ENCODE results near the gene CAMKK2. TPM values are rescaled to one million over a fixed set of nuclear protein-coding genes. Genes with fewer than 3 reads are reported as not detected.
"Not testable (repeated sequence)": the region's sequence is repeated elsewhere in the genome, so short reads cannot be mapped to it uniquely, and the experiment has no call there.

CAMKK2 gene
- total RNA-seq, 1 experiment from 2014 or later, result 13.5 TPM

- no peak for DNase-seq (ENCODE audit: low read depth)
Measured at GRCh38 chr12:121246893-121247557, 49.5 kb downstream of the CAMKK2 start.

- no peak for DNase-seq (ENCODE audit: low read depth)
Measured at GRCh38 chr12:121245951-121246350, 50.6 kb downstream of the CAMKK2 start.

GRCh38 chr12:121245031-121245430 lies 51.5 kb downstream of the CAMKK2 start:
- DNase-seq (ENCODE audit: low read depth), result no peak

- no peak for DNase-seq (ENCODE audit: low read depth)
Measured at GRCh38 chr12:121241156-121241970, 55.1 kb downstream of the CAMKK2 start.

- no peak for DNase-seq (ENCODE audit: low read depth)
Measured at GRCh38 chr12:121240484-121241101, 55.9 kb downstream of the CAMKK2 start.

GRCh38 chr12:121240062-121240420 lies 56.5 kb downstream of the CAMKK2 start:
- DNase-seq (ENCODE audit: low read depth), result no peak

GRCh38 chr12:121239351-121240061 lies 57.0 kb downstream of the CAMKK2 start:
- DNase-seq (ENCODE audit: low read depth), result no peak

GRCh38 chr12:121238604-121239350 lies 57.7 kb downstream of the CAMKK2 start:
- peak; percentile 19 for DNase-seq (ENCODE audit: low read depth)

- DNase-seq (ENCODE audit: low read depth), result no peak
Measured at GRCh38 chr12:121238086-121238485, 58.4 kb downstream of the CAMKK2 start.

- DNase-seq (ENCODE audit: low read depth), result no peak
Measured at GRCh38 chr12:121237415-121237814, 59.1 kb downstream of the CAMKK2 start.

GRCh38 chr12:121236776-121237175 lies 59.7 kb downstream of the CAMKK2 start:
- no peak for DNase-seq (ENCODE audit: low read depth)

- no peak for DNase-seq (ENCODE audit: low read depth)
Measured at GRCh38 chr12:121233628-121234020, 62.9 kb downstream of the CAMKK2 start.

GRCh38 chr12:121232977-121233627 lies 63.4 kb downstream of the CAMKK2 start:
- no peak for DNase-seq (ENCODE audit: low read depth)

- DNase-seq (ENCODE audit: low read depth), result no peak
Measured at GRCh38 chr12:121232163-121232562, 64.3 kb downstream of the CAMKK2 start.

GRCh38 chr12:121230538-121230907 lies 66.0 kb downstream of the CAMKK2 start:
- DNase-seq (ENCODE audit: low read depth), result no peak

- DNase-seq (ENCODE audit: low read depth), result peak; percentile 64
Measured at GRCh38 chr12:121229826-121230537, 66.5 kb downstream of the CAMKK2 start.

- no peak for DNase-seq (ENCODE audit: low read depth)
Measured at GRCh38 chr12:121228919-121229665, 67.4 kb downstream of the CAMKK2 start.

GRCh38 chr12:121227294-121227693 lies 69.2 kb downstream of the CAMKK2 start:
- no peak for DNase-seq (ENCODE audit: low read depth)

GRCh38 chr12:121226871-121227270 lies 69.6 kb downstream of the CAMKK2 start:
- not testable (repeated sequence) for DNase-seq (ENCODE audit: low read depth)

Measured in LHCN-M2 (cell line).